Peyer's patch (tissue), 4 donors: ENCODE results near the gene UBR3.

Source experiments
- POLR2A ChIP-seq, 2 donors: fragments of 450-650 bp; IDR thresholded peaks; one replicate each; pipeline ENCODE4 v1.5.1; 2017; ENCODE audit warnings: antibody characterized with exemption in 2 of 2, mild to moderate bottlenecking in 2 of 2, moderate library complexity in 2 of 2
- TF ChIP-seq, protein P1 (sequence below), 6 experiments: fragments of 450-650 bp in 4 of 6; fragments of 200-600 bp in 2 of 6; sonication (generic) in 1 of 6; IDR thresholded peaks; one replicate each; pipeline ENCODE4 v1.5.1; 2017 to 2019; ENCODE audit warnings: antibody characterized with exemption in 6 of 6, mild to moderate bottlenecking in 3 of 6, moderate library complexity in 1 of 6

DNA sequence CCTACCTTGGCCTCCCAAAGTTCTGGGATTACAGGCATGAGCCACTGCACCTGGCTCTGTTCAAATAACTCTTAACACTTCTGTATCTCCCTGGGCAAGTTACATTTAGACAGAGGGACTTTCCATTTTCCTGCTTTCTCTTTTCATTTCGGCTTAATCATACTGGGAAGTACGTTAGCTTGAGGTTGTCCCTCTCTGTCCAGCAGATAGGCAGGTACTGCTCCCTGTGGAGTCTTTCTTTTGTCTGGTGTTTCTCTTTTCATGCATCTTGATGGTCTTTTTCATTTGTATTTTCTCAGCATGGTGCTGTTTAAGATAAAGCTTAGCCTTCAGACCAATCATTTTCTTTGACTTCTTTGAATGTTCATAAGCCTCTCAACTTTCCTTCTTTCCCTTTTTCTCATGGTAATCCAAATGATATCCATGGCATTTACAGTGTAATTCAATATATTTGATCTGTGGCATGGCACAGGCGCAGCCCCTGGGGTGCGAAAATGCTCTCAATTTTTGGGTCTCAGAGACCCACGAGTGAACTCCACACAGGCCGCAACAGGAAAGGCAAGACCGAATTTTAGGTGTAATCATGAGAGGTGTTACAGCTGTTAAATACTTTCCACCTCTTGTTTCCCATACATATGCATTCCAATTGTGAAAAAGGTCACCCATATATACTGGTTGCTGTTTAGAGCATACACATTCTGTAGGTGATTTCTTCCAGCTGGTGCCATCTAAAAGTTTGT lies 250.7 kb downstream of the UBR3 start:
- TF ChIP-seq, protein P1, sequence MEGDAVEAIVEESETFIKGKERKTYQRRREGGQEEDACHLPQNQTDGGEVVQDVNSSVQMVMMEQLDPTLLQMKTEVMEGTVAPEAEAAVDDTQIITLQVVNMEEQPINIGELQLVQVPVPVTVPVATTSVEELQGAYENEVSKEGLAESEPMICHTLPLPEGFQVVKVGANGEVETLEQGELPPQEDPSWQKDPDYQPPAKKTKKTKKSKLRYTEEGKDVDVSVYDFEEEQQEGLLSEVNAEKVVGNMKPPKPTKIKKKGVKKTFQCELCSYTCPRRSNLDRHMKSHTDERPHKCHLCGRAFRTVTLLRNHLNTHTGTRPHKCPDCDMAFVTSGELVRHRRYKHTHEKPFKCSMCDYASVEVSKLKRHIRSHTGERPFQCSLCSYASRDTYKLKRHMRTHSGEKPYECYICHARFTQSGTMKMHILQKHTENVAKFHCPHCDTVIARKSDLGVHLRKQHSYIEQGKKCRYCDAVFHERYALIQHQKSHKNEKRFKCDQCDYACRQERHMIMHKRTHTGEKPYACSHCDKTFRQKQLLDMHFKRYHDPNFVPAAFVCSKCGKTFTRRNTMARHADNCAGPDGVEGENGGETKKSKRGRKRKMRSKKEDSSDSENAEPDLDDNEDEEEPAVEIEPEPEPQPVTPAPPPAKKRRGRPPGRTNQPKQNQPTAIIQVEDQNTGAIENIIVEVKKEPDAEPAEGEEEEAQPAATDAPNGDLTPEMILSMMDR (IDR thresholded peaks at IDR 0.05): no peak
- no peak for TF ChIP-seq POLR2A (IDR thresholded peaks at IDR 0.05)
